ENCODE measurements around the gene ABTB2. TPM values are rescaled to one million over a fixed set of nuclear protein-coding genes. Genes with fewer than 3 reads are reported as not detected.

ABTB2 gene
- total RNA-seq, 2 donors from 2014 or later, result 12.2 to 30.3 TPM

DNA sequence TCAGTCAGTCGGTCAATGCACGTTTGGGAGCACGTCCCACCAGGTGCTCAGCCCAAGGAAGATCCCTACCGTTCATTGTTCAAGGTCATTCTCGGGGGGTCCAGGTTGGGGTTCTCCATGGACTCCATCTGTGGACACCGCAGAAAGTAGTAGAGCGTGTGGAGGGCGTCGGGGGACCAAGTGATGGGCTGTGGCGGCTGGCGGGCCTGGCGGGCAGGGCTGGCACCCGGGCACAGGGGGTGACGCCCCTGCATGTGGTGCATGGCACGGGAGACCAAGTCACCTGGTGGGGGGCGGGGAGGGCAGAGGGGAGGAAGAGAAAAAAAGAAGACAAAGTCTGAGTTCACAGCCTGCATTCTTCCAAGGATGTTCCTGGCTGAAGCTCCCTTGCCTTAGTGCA lies 160.6 kb downstream of the ABTB2 start:
- DNase-seq (ENCODE audit: low spot score) (no peak), ATAC-seq (no peak)
- H3K36me3 Mint-ChIP-seq, result no peaks in the 10 kb centered on the region
- H3K27ac Mint-ChIP-seq, result peak overlapping the region in 1 of 2 donors; percentile 9
- H3K4me3 Mint-ChIP-seq, result no peak overlapping the region
- H3K9me3 Mint-ChIP-seq, result no peaks in the 10 kb centered on the region
- peaks cover 30 to 33% of the 10 kb centered on the region in 2 donors for H3K4me1 Mint-ChIP-seq (ENCODE audit: low read depth in 2 of 2)
- H3K27me3 Mint-ChIP-seq, result peaks cover 0 to 3% of the 10 kb centered on the region in 2 donors

DNA sequence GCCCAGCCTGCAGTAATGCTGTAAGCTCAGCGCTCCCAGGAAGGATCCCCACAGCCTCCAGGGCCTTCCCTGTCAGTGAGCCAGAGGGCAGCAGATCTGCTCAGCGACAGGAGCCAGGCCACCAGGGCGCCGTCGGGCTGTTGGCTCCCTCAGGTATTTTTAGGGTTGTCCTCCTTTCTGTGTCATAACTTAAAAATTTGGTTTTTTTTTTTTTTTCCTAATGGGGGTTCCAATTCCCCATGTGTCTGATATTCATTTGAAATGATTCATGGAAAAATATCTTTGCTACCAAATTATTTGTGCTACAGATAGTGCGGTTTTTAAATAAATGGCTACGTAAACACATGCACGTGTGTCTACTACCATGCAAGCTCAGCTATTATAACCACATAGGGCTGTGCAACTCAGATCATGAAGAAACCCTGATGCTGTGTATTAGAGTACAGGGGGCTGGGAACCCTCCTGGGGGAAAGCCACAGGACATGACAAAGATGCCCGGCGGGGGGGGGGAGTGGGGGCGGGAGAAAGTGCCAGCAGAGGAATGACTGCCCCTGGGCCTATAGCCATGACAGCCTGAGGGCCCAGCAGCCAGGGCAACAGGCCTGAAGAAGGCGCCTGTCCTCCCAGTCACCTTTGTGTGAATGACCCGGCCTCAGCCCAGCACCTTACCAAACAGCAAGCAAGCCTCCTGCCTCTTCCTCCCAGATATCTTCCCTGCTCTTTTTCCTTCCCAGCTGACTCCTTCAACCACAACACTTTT lies 163.1 kb downstream of the ABTB2 start:
- H3K36me3 Mint-ChIP-seq, result no peaks in the 10 kb centered on the region
- peaks cover 23 to 29% of the 10 kb centered on the region in 2 donors for H3K4me1 Mint-ChIP-seq (ENCODE audit: low read depth in 2 of 2)
- ATAC-seq (no peak), DNase-seq (ENCODE audit: low spot score) (no peak)
- peaks cover 0 to 3% of the 10 kb centered on the region in 2 donors for H3K27me3 Mint-ChIP-seq
- peak overlapping the region in 1 of 2 donors; percentile 70 for H3K27ac Mint-ChIP-seq
- H3K9me3 Mint-ChIP-seq, result no peaks in the 10 kb centered on the region
- no peak overlapping the region for H3K4me3 Mint-ChIP-seq

DNA sequence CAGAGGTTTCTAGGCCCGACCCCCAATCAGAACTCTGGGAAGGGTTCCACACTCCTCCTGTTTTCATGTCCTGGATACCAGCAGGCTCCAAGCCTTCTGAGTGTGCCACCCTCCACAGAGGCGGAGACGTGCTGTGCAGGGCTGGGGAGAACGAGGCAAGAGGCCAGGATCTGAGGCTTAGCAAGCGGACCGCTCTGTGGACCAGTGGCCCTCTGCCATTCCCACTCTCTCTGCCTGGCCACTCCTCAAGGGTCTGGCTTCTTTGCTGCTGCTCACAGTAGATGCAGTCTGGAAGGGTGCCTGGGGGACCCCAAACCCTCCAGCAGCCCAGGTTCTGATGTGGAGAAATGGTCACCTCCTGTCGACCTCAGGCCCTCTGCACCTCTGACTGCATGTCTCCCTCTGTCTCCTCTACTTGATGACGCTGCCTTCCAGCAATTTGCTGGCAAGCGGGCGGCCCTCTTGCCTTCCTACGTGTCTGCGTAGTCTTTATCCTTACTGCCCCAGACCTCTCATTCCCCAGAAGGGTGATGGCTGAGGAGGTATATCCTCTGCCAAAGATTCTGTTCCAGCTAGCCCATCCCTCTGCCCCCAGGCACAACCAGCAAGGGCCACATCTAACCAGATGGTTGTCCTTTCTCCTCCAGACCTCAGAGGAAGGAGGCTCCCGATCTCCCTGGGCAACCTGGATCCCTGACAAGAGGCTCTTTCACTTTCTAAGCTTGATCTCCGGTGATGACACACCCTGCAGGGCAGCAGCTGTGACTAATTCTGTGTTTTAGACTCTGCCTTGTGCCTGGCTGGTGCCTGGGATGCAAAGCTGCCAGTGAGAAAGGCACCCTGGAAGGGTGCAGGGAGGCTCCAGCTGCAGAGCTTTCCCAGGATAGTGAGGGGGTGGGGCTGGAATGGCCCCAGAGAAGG lies 165.1 kb downstream of the ABTB2 start:
- Mint-ChIP-seq H3K27me3 (peaks cover 0 to 5% of the 10 kb centered on the region in 2 donors), H3K4me1 (ENCODE audit: low read depth in 2 of 2) (peaks cover 7 to 19% of the 10 kb centered on the region in 2 donors), H3K9me3 (no peaks in the 10 kb centered on the region), H3K36me3 (no peaks in the 10 kb centered on the region), H3K27ac (peak overlapping the region in 1 of 2 donors; percentile 14), H3K4me3 (no peak overlapping the region)
- DNase-seq (ENCODE audit: low spot score) (no peak), ATAC-seq (peak in 1 of 2 donors; percentile 43)

GRCh38 chr11:34191578-34191977 lies 166.2 kb downstream of the ABTB2 start:
- Mint-ChIP-seq H3K36me3 (no peaks in the 10 kb centered on the region), H3K9me3 (no peaks in the 10 kb centered on the region), H3K27me3 (peaks cover 0 to 5% of the 10 kb centered on the region in 2 donors), H3K4me1 (ENCODE audit: low read depth in 2 of 2) (peaks cover 5 to 12% of the 10 kb centered on the region in 2 donors), H3K27ac (no peak overlapping the region), H3K4me3 (no peak overlapping the region)
- DNase-seq (ENCODE audit: low spot score), result no peak
- ATAC-seq, result no peak

DNA sequence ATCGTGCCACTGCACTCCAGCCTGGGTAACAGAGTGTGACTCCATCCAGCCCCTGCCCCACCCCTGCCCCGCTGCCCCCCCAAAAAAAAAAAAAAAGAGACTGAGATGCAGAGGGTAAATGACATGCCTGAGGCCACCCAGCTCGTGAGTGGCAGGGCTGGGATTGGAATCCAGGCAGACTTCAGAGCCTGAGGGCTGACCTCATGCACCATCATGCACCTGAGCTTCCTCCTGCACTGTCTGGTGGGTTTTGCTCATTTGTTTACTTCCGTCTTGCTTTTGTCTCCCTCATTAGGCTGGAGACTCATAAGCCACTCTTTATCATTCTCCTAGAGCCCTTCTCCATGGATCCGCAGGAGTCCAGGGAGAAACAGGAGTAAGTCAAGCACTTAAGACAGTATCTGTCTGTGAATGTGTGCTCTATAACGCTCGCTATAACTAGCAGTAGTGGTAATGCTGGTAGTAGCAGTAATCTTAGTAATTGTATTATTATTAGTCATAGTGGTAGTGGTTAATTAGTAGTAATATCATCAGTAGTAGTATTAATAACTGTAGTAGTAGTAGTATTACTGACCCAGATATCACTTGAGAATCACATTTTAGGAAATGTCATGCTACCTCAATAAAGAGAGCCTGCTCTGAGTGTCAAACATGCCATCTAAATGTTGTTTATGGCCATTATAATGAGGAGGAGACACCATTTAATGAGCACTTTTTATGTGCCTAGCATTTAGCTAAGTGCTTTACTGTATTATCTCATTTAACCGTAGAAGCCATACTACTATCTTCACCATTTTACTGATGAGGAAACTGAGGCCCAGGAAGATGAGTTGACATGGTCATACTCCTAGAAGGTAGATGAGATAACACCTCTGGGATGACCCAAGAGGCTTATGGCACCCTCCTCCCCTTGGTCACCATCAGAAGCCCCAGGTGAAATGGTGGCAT lies 167.3 kb downstream of the ABTB2 start:
- no peak for ATAC-seq
- Mint-ChIP-seq H3K4me1 (ENCODE audit: low read depth in 2 of 2) (peaks cover 5 to 12% of the 10 kb centered on the region in 2 donors), H3K9me3 (no peaks in the 10 kb centered on the region), H3K27me3 (peaks cover 0 to 5% of the 10 kb centered on the region in 2 donors), H3K27ac (no peak overlapping the region), H3K36me3 (no peaks in the 10 kb centered on the region), H3K4me3 (no peak overlapping the region)
- DNase-seq (ENCODE audit: low spot score), result no peak

- Mint-ChIP-seq H3K9me3 (no peaks in the 10 kb centered on the region), H3K27ac (no peak overlapping the region), H3K4me3 (no peak overlapping the region), H3K27me3 (peaks cover 0 to 5% of the 10 kb centered on the region in 2 donors), H3K36me3 (no peaks in the 10 kb centered on the region), H3K4me1 (ENCODE audit: low read depth in 2 of 2) (peaks cover 5 to 17% of the 10 kb centered on the region in 2 donors)
- ATAC-seq (no peak), DNase-seq (ENCODE audit: low spot score) (no peak)
Observed at GRCh38 chr11:34189191-34189590, 168.6 kb downstream of the ABTB2 start.

DNA sequence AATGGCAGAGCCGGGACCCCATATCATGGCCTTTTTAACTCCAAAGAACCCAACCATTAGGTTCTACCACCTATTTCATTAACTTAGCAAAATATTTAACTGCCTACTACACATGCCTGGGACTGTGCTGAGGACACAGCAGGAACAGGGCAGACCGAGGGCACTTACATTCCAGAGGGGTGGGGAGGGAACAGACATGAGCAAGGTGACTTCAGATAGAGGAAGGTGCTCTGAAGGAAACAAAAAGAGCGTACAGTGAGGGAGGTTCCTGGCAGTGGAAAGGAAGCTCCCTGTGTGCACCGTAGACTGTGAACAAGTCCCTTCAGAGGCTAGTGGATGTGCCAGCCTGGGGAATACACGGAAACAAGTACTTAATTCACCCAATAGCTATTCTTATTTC lies 169.6 kb downstream of the ABTB2 start:
- H3K4me1 Mint-ChIP-seq (ENCODE audit: low read depth in 2 of 2), result peaks cover 5 to 12% of the 10 kb centered on the region in 2 donors
- H3K4me3 Mint-ChIP-seq, result no peak overlapping the region
- H3K9me3 Mint-ChIP-seq, result no peaks in the 10 kb centered on the region
- H3K36me3 Mint-ChIP-seq, result no peaks in the 10 kb centered on the region
- ATAC-seq (no peak), DNase-seq (ENCODE audit: low spot score) (no peak)
- H3K27ac Mint-ChIP-seq, result no peak overlapping the region
- H3K27me3 Mint-ChIP-seq, result peaks cover 0 to 5% of the 10 kb centered on the region in 2 donors

GRCh38 chr11:34185926-34186841 lies 171.6 kb downstream of the ABTB2 start:
- ATAC-seq (no peak), DNase-seq (ENCODE audit: low spot score) (no peak)
- H3K36me3 Mint-ChIP-seq, result no peaks in the 10 kb centered on the region
- H3K4me3 Mint-ChIP-seq, result no peak overlapping the region
- no peak overlapping the region for H3K27ac Mint-ChIP-seq
- no peaks in the 10 kb centered on the region for H3K9me3 Mint-ChIP-seq
- peaks cover 0 to 2% of the 10 kb centered on the region in 2 donors for H3K27me3 Mint-ChIP-seq
- H3K4me1 Mint-ChIP-seq (ENCODE audit: low read depth in 2 of 2), result peaks cover 0 to 7% of the 10 kb centered on the region in 2 donors

GRCh38 chr11:34184505-34185015 lies 173.2 kb downstream of the ABTB2 start:
- no peak for ATAC-seq
- H3K4me3 Mint-ChIP-seq, result no peak overlapping the region
- H3K27ac Mint-ChIP-seq, result no peak overlapping the region
- H3K27me3 Mint-ChIP-seq, result peaks cover 0 to under 1% of the 10 kb centered on the region in 2 donors
- H3K36me3 Mint-ChIP-seq, result no peaks in the 10 kb centered on the region
- H3K4me1 Mint-ChIP-seq (ENCODE audit: low read depth in 2 of 2), result peaks cover 0 to 14% of the 10 kb centered on the region in 2 donors
- no peak for DNase-seq (ENCODE audit: low spot score)
- H3K9me3 Mint-ChIP-seq, result no peaks in the 10 kb centered on the region

- no peak for DNase-seq (ENCODE audit: low spot score)
- Mint-ChIP-seq H3K27me3 (no peaks in the 10 kb centered on the region), H3K27ac (no peak overlapping the region), H3K4me1 (ENCODE audit: low read depth in 2 of 2) (peaks cover 0 to 14% of the 10 kb centered on the region in 2 donors), H3K9me3 (no peaks in the 10 kb centered on the region), H3K36me3 (no peaks in the 10 kb centered on the region), H3K4me3 (no peak overlapping the region)
- ATAC-seq, result no peak
Observed at GRCh38 chr11:34183848-34184391, 173.9 kb downstream of the ABTB2 start.

DNA sequence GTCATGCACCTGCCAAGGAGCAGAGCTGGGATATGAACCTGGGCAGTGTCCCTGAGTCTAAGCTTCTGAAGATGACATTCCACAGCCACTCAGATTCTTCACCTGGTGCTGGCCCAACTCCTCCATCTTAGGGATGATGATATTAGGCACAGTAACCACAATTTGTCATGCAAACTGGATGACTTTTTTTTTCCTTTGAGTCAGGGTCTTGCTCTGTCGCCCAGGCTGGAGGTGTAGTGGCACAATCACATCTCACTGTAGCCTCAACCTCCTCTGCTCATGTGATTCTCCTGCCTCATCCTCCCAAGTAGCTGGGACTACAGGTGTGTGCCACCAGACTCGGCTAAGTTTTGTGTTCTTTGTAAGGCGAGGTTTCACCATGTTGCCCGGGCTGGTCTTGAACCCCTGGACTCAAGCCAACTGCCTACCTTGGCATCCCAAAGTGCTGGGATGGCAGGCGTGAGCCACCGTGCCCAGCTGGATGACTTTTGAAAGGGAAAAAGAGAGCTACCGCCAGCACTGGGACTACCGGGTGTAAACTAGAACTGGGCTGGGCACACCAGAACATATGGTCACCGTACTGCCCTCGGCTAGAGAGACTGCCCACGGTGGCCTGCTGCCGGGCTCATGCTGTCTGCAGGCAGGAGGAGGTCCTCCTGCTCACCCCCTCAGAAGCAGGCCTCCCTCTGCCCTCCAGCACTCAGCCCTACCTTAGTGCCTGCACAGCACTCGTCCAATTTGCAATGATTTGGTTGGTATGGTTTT lies 174.7 kb downstream of the ABTB2 start:
- Mint-ChIP-seq H3K4me3 (no peak overlapping the region), H3K36me3 (no peaks in the 10 kb centered on the region), H3K27ac (no peak overlapping the region), H3K27me3 (no peaks in the 10 kb centered on the region), H3K9me3 (no peaks in the 10 kb centered on the region), H3K4me1 (ENCODE audit: low read depth in 2 of 2) (peaks cover 0 to 13% of the 10 kb centered on the region in 2 donors)
- no peak for DNase-seq (ENCODE audit: low spot score)
- ATAC-seq, result no peak

Measured in natural killer cell treated with Interleukin-12 subunit alpha and Interleukin-12 subunit beta and Interleukin-15 and Interleukin-18, amount 100 ng/mL, for 72 hours (primary cell).